ENCODE data around the gene SFT2D3. TPM values are rescaled to one million over a fixed set of nuclear protein-coding genes. Genes with fewer than 3 reads are reported as not detected.

SFT2D3 gene
- total and polyA plus RNA-seq, 2 experiments from 2014 or later, result 1.6 to 10.7 TPM

DNA sequence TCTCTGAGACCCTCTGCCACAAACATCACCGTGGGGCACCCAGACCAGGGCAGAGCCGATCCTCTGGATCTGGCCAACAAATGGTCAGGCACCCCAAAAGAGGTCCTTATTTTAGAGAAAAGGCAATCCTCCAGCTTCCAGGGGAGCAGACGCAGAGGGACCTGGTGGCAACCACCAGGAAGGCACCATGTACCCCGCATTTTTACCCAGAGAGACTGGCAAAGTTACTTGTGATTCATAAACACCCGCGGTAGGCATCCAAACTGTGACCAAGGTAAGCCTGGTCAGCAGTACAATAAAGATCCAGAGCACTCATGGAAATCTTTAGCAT is 36.4 kb upstream of the SFT2D3 start:
- peaks cover 39% of the 10 kb centered on the region for H3K27me3 ChIP-seq
- DNase-seq (ENCODE audit: low spot score), result no peak
- H3K36me3 ChIP-seq (replicated peaks; ENCODE audit: insufficient read depth, low read depth), result no peaks in the 10 kb centered on the region
- H3K4me3 ChIP-seq, result no peak overlapping the region
- no peaks in the 10 kb centered on the region for H3K9me3 ChIP-seq (ENCODE audit: low read depth)
- peaks cover 11% of the 10 kb centered on the region for H3K4me1 ChIP-seq (ENCODE audit: insufficient read depth)
- TF ChIP-seq EZH2phosphoT487 (IDR thresholded peaks at IDR 0.05; ENCODE audit: low read depth, severe bottlenecking, unreplicated experiment) (no peak), EZH2 (IDR thresholded peaks at IDR 0.05; ENCODE audit: borderline replicate concordance) (no peak)
- TF ChIP-seq, protein P1, sequence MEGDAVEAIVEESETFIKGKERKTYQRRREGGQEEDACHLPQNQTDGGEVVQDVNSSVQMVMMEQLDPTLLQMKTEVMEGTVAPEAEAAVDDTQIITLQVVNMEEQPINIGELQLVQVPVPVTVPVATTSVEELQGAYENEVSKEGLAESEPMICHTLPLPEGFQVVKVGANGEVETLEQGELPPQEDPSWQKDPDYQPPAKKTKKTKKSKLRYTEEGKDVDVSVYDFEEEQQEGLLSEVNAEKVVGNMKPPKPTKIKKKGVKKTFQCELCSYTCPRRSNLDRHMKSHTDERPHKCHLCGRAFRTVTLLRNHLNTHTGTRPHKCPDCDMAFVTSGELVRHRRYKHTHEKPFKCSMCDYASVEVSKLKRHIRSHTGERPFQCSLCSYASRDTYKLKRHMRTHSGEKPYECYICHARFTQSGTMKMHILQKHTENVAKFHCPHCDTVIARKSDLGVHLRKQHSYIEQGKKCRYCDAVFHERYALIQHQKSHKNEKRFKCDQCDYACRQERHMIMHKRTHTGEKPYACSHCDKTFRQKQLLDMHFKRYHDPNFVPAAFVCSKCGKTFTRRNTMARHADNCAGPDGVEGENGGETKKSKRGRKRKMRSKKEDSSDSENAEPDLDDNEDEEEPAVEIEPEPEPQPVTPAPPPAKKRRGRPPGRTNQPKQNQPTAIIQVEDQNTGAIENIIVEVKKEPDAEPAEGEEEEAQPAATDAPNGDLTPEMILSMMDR (IDR thresholded peaks at IDR 0.05; ENCODE audit: poor library complexity), result no peak
- no peaks in the 10 kb centered on the region for H3K9me2 ChIP-seq (replicated peaks; ENCODE audit: insufficient read depth)
- 98% methylated on average over 6 of the region's 6 CpGs for WGBS (ENCODE audit: low lambda C conversion rate, missing lambda C conversion rate)
- no peak overlapping the region for H3K27ac ChIP-seq
- no peaks in the 10 kb centered on the region for H4K20me1 ChIP-seq (ENCODE audit: insufficient read depth, poor library complexity, severe bottlenecking)
- no peak overlapping the region for H2AFZ ChIP-seq
- H3K79me2 ChIP-seq, result no peaks in the 10 kb centered on the region
- peak overlapping the region; percentile 84 for H3K4me2 ChIP-seq

DNA sequence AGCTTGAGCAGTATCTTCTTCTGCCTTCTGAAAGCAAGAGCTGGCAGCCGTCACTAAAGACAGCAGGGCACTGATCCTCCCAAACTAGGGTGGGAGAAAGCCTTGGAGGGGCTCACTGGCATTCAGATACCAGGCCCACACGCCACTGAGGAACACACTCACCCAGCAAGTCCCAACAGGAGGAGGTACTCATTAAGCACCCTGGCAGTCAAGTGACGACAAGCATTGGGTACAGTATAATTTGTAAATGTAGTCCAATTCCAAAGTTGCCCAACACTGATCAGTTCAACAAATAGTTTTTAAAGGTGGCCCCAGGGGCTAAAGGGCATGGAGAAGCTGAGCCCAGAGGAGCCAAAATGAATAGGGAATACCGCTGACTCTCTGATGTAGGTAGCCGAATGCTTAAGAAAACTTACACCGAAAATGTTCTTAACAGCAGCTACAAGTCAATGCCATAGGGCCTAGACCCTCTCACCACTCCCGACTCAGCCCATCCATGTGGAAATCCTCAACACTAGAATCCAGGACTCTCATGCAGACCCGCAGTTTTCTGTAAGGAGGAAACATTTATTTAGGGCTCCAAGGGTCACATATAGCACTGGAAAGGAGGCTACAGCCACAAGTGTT is 35.9 kb upstream of the SFT2D3 start:
- peaks cover 39% of the 10 kb centered on the region for H3K27me3 ChIP-seq
- H3K9me2 ChIP-seq (replicated peaks; ENCODE audit: insufficient read depth), result no peaks in the 10 kb centered on the region
- H3K4me3 ChIP-seq, result no peak overlapping the region
- no peak overlapping the region for H3K27ac ChIP-seq
- H3K4me1 ChIP-seq (ENCODE audit: insufficient read depth), result peaks cover 11% of the 10 kb centered on the region
- no peaks in the 10 kb centered on the region for H3K9me3 ChIP-seq (ENCODE audit: low read depth)
- H2AFZ ChIP-seq, result no peak overlapping the region
- H4K20me1 ChIP-seq (ENCODE audit: insufficient read depth, poor library complexity, severe bottlenecking), result no peaks in the 10 kb centered on the region
- TF ChIP-seq EZH2phosphoT487 (IDR thresholded peaks at IDR 0.05; ENCODE audit: low read depth, severe bottlenecking, unreplicated experiment) (no peak), EZH2 (IDR thresholded peaks at IDR 0.05; ENCODE audit: borderline replicate concordance) (no peak)
- TF ChIP-seq, protein P1 (IDR thresholded peaks at IDR 0.05; ENCODE audit: poor library complexity), result no peak
- H3K4me2 ChIP-seq, result peak overlapping the region; percentile 84
- no peaks in the 10 kb centered on the region for H3K36me3 ChIP-seq (replicated peaks; ENCODE audit: insufficient read depth, low read depth)
- WGBS (ENCODE audit: low lambda C conversion rate, missing lambda C conversion rate), result 94% methylated on average over 8 of the region's 8 CpGs
- no peak for DNase-seq (ENCODE audit: low spot score)
- H3K79me2 ChIP-seq, result no peaks in the 10 kb centered on the region

DNA sequence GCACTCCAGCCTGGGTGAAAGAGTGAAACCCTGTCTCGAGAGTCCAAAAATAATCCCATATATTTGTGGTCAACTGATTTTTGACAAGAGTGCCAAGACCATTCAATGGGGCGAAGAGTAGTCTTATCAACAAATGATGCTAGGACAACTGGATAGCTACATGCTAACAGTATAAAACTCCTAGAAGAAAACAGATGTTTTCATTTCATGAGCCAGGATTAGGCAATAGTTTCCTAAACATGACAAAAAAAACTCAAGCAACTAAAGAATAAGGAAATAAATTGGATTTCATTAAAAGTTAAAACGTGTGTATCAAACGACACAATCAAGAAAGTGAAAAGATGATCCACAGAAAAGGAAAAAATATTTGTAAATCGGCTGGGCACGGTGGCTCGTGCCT is 32.2 kb upstream of the SFT2D3 start:
- H3K9me3 ChIP-seq (ENCODE audit: low read depth), result no peaks in the 10 kb centered on the region
- peaks cover 34% of the 10 kb centered on the region for H3K27me3 ChIP-seq
- H3K4me2 ChIP-seq, result no peak overlapping the region
- H4K20me1 ChIP-seq (ENCODE audit: insufficient read depth, poor library complexity, severe bottlenecking), result no peaks in the 10 kb centered on the region
- H3K27ac ChIP-seq, result no peak overlapping the region
- no peaks in the 10 kb centered on the region for H3K79me2 ChIP-seq
- TF ChIP-seq EZH2phosphoT487 (IDR thresholded peaks at IDR 0.05; ENCODE audit: low read depth, severe bottlenecking, unreplicated experiment), result no peak
- TF ChIP-seq, protein P1 (IDR thresholded peaks at IDR 0.05; ENCODE audit: poor library complexity), result no peak
- TF ChIP-seq EZH2 (IDR thresholded peaks at IDR 0.05; ENCODE audit: borderline replicate concordance), result no peak
- peaks cover 6% of the 10 kb centered on the region for H3K4me1 ChIP-seq (ENCODE audit: insufficient read depth)
- H3K9me2 ChIP-seq (replicated peaks; ENCODE audit: insufficient read depth), result no peaks in the 10 kb centered on the region
- H2AFZ ChIP-seq, result no peak overlapping the region
- H3K36me3 ChIP-seq (replicated peaks; ENCODE audit: insufficient read depth, low read depth), result no peaks in the 10 kb centered on the region
- no peak overlapping the region for H3K4me3 ChIP-seq
- DNase-seq (ENCODE audit: low spot score), result no peak
- 95% methylated on average over 7 of the region's 7 CpGs for WGBS (ENCODE audit: low lambda C conversion rate, missing lambda C conversion rate)
